ENCODE data around the gene SLC4A3. TPM values are rescaled to one million over a fixed set of nuclear protein-coding genes. Genes with fewer than 3 reads are reported as not detected.
A peak's percentile ranks its signal among the peaks of the same experiment; 100 is the strongest.

SLC4A3 gene
- total and polyA plus RNA-seq, 5 donors from 2014 or later: not detected

GRCh38 chr2:219595256-219595655, 32.2 kb upstream of the SLC4A3 start:
- Mint-ChIP-seq H3K36me3 (peaks cover 4% of the 10 kb centered on the region), H3K4me1 (peaks cover 4 to 29% (median 20%) of the 10 kb centered on the region in 4 donors), H3K27ac (no peak overlapping the region), H3K27me3 (peaks cover 11% of the 10 kb centered on the region), H3K4me3 (peak overlapping the region in 3 of 4 donors; percentile 52 to 89 (median 53)), H3K9me3 (peaks cover 0 to 5% (median 0%) of the 10 kb centered on the region in 7 donors)
- Histone ChIP-seq H3K27me3 (ENCODE audit: control insufficient read depth, insufficient read depth, low read length) (no peaks in the 10 kb centered on the region), H3K4me1 (ENCODE audit: control insufficient read depth, insufficient read depth, low read length, poor library complexity, severe bottlenecking) (peaks cover 12% of the 10 kb centered on the region), H3K4me3 (ENCODE audit: low read depth, low read length) (no peak overlapping the region), H3K9me3 (ENCODE audit: control insufficient read depth in 2 of 2, low read length in 2 of 2) (no peaks in the 10 kb centered on the region), H3K27ac (ENCODE audit: insufficient read depth, low read length, poor library complexity, severe bottlenecking) (no peak overlapping the region), H3K36me3 (ENCODE audit: control insufficient read depth, insufficient read depth, low read length) (no peaks in the 10 kb centered on the region)
- no peak for DNase-seq
- no peak for ATAC-seq (ENCODE audit: low read depth in 2 of 2)

- peak overlapping the region; percentile 96 to 99 (median 97) for H3K27ac Mint-ChIP-seq
- H3K4me3 Mint-ChIP-seq: peak overlapping the region; percentile 97 to 99 (median 97)
- H3K27ac ChIP-seq (ENCODE audit: insufficient read depth, low read length, poor library complexity, severe bottlenecking): peak overlapping the region; percentile 84
- H3K9me3 Mint-ChIP-seq: peaks cover 0 to 2% (median 0%) of the 10 kb centered on the region in 7 donors
- DNase-seq (no peak), ATAC-seq (ENCODE audit: low read depth in 2 of 2) (no peak)
- H3K4me1 Mint-ChIP-seq: peaks cover 4 to 29% (median 23%) of the 10 kb centered on the region in 4 donors
- no peaks in the 10 kb centered on the region for H3K9me3 ChIP-seq (ENCODE audit: control insufficient read depth in 2 of 2, low read length in 2 of 2)
- H3K4me1 ChIP-seq (ENCODE audit: control insufficient read depth, insufficient read depth, low read length, poor library complexity, severe bottlenecking): peaks cover 12% of the 10 kb centered on the region
- peak overlapping the region; percentile 94 for H3K4me3 ChIP-seq (ENCODE audit: low read depth, low read length)
- peaks cover 10% of the 10 kb centered on the region for H3K36me3 ChIP-seq (ENCODE audit: control insufficient read depth, insufficient read depth, low read length)
- H3K27me3 Mint-ChIP-seq: peaks cover 8% of the 10 kb centered on the region
- H3K27me3 ChIP-seq (ENCODE audit: control insufficient read depth, insufficient read depth, low read length): no peaks in the 10 kb centered on the region
- peaks cover 17% of the 10 kb centered on the region for H3K36me3 Mint-ChIP-seq
These were observed 30.4 kb upstream of the SLC4A3 start for GRCh38 chr2:219596954-219597551.

- Histone ChIP-seq H3K36me3 (ENCODE audit: control insufficient read depth, insufficient read depth, low read length) (peaks cover 16% of the 10 kb centered on the region), H3K4me1 (ENCODE audit: control insufficient read depth, insufficient read depth, low read length, poor library complexity, severe bottlenecking) (peaks cover 12% of the 10 kb centered on the region), H3K27me3 (ENCODE audit: control insufficient read depth, insufficient read depth, low read length) (no peaks in the 10 kb centered on the region), H3K4me3 (ENCODE audit: low read depth, low read length) (peak within 1 kb of the TSS; percentile 94), H3K9me3 (ENCODE audit: control insufficient read depth in 2 of 2, low read length in 2 of 2) (no peaks in the 10 kb centered on the region), H3K27ac (ENCODE audit: insufficient read depth, low read length, poor library complexity, severe bottlenecking) (peak within 1 kb of the TSS; percentile 84)
- DNase-seq (peak; percentile 87 to 96 (median 90)), ATAC-seq (ENCODE audit: low read depth in 2 of 2) (peak; percentile 86 to 89)
- no peaks in the 10 kb centered on the region for H3K9me3 Mint-ChIP-seq
- peaks cover 5% of the 10 kb centered on the region for H3K27me3 Mint-ChIP-seq
- H3K4me3 Mint-ChIP-seq: peak within 1 kb of the TSS; percentile 97 to 99 (median 97)
- H3K27ac Mint-ChIP-seq: peak within 1 kb of the TSS; percentile 96 to 99 (median 97)
- H3K36me3 Mint-ChIP-seq: peaks cover 24% of the 10 kb centered on the region
- peaks cover 4 to 29% (median 23%) of the 10 kb centered on the region in 4 donors for H3K4me1 Mint-ChIP-seq
These were observed 29.7 kb upstream of the SLC4A3 start, which contains the start of gene STK11IP for GRCh38 chr2:219597552-219598307. TSS of gene STK11IP (plus strand) at chr2:219597857. CDS start at chr2:219598120, 263 bp downstream.

GRCh38 chr2:219598308-219599078, 28.9 kb upstream of the SLC4A3 start:
- peak overlapping the region; percentile 96 to 99 (median 97) for H3K27ac Mint-ChIP-seq
- H3K36me3 Mint-ChIP-seq: peaks cover 24% of the 10 kb centered on the region

GRCh38 chr2:219603771-219604170, 23.7 kb upstream of the SLC4A3 start:
- Mint-ChIP-seq H3K36me3 (peaks cover 45% of the 10 kb centered on the region), H3K27me3 (no peaks in the 10 kb centered on the region), H3K4me1 (peaks cover 0 to 9% (median 7%) of the 10 kb centered on the region in 4 donors), H3K4me3 (no peak overlapping the region), H3K27ac (no peak overlapping the region), H3K9me3 (no peaks in the 10 kb centered on the region)
- Histone ChIP-seq H3K27me3 (ENCODE audit: control insufficient read depth, insufficient read depth, low read length) (no peaks in the 10 kb centered on the region), H3K9me3 (ENCODE audit: control insufficient read depth in 2 of 2, low read length in 2 of 2) (no peaks in the 10 kb centered on the region), H3K4me3 (ENCODE audit: low read depth, low read length) (no peak overlapping the region), H3K36me3 (ENCODE audit: control insufficient read depth, insufficient read depth, low read length) (peaks cover 44% of the 10 kb centered on the region), H3K27ac (ENCODE audit: insufficient read depth, low read length, poor library complexity, severe bottlenecking) (no peak overlapping the region), H3K4me1 (ENCODE audit: control insufficient read depth, insufficient read depth, low read length, poor library complexity, severe bottlenecking) (no peaks in the 10 kb centered on the region)
- ATAC-seq (ENCODE audit: low read depth in 2 of 2): no peak
- DNase-seq: no peak

More at GRCh38 chr2:219598308-219599078, 28.9 kb upstream of the SLC4A3 start:
- ATAC-seq (ENCODE audit: low read depth in 2 of 2): no peak
- no peak for DNase-seq
- H3K4me1 ChIP-seq (ENCODE audit: control insufficient read depth, insufficient read depth, low read length, poor library complexity, severe bottlenecking): peaks cover 12% of the 10 kb centered on the region
- peak overlapping the region; percentile 97 to 99 (median 97) for H3K4me3 Mint-ChIP-seq
- H3K27me3 ChIP-seq (ENCODE audit: control insufficient read depth, insufficient read depth, low read length): no peaks in the 10 kb centered on the region
- H3K27ac ChIP-seq (ENCODE audit: insufficient read depth, low read length, poor library complexity, severe bottlenecking): peak overlapping the region; percentile 84
- H3K9me3 Mint-ChIP-seq: no peaks in the 10 kb centered on the region
- peak overlapping the region; percentile 94 for H3K4me3 ChIP-seq (ENCODE audit: low read depth, low read length)
- H3K27me3 Mint-ChIP-seq: peaks cover 5% of the 10 kb centered on the region
- H3K4me1 Mint-ChIP-seq: peaks cover 4 to 29% (median 23%) of the 10 kb centered on the region in 4 donors
- H3K9me3 ChIP-seq (ENCODE audit: control insufficient read depth in 2 of 2, low read length in 2 of 2): no peaks in the 10 kb centered on the region
- H3K36me3 ChIP-seq (ENCODE audit: control insufficient read depth, insufficient read depth, low read length): peaks cover 16% of the 10 kb centered on the region

- Mint-ChIP-seq H3K4me3 (no peak overlapping the region), H3K4me1 (peaks cover 0 to 4% (median 0%) of the 10 kb centered on the region in 4 donors), H3K27me3 (no peaks in the 10 kb centered on the region), H3K27ac (no peak overlapping the region), H3K36me3 (peaks cover 46% of the 10 kb centered on the region), H3K9me3 (no peaks in the 10 kb centered on the region)
- Histone ChIP-seq H3K9me3 (ENCODE audit: control insufficient read depth in 2 of 2, low read length in 2 of 2) (no peaks in the 10 kb centered on the region), H3K4me1 (ENCODE audit: control insufficient read depth, insufficient read depth, low read length, poor library complexity, severe bottlenecking) (no peaks in the 10 kb centered on the region), H3K27ac (ENCODE audit: insufficient read depth, low read length, poor library complexity, severe bottlenecking) (no peak overlapping the region), H3K27me3 (ENCODE audit: control insufficient read depth, insufficient read depth, low read length) (no peaks in the 10 kb centered on the region), H3K4me3 (ENCODE audit: low read depth, low read length) (no peak overlapping the region), H3K36me3 (ENCODE audit: control insufficient read depth, insufficient read depth, low read length) (peaks cover 48% of the 10 kb centered on the region)
- no peak for DNase-seq
- ATAC-seq (ENCODE audit: low read depth in 2 of 2): no peak
These were observed 21.8 kb upstream of the SLC4A3 start for GRCh38 chr2:219605607-219605954.

- no peaks in the 10 kb centered on the region for H3K27me3 Mint-ChIP-seq
- ATAC-seq (ENCODE audit: low read depth in 2 of 2): no peak
- no peaks in the 10 kb centered on the region for H3K9me3 Mint-ChIP-seq
- no peak overlapping the region for H3K27ac Mint-ChIP-seq
- Histone ChIP-seq H3K27me3 (ENCODE audit: control insufficient read depth, insufficient read depth, low read length) (no peaks in the 10 kb centered on the region), H3K27ac (ENCODE audit: insufficient read depth, low read length, poor library complexity, severe bottlenecking) (no peak overlapping the region), H3K4me1 (ENCODE audit: control insufficient read depth, insufficient read depth, low read length, poor library complexity, severe bottlenecking) (no peaks in the 10 kb centered on the region), H3K4me3 (ENCODE audit: low read depth, low read length) (no peak overlapping the region), H3K9me3 (ENCODE audit: control insufficient read depth in 2 of 2, low read length in 2 of 2) (no peaks in the 10 kb centered on the region), H3K36me3 (ENCODE audit: control insufficient read depth, insufficient read depth, low read length) (peaks cover 40% of the 10 kb centered on the region)
- no peak overlapping the region for H3K4me3 Mint-ChIP-seq
- H3K4me1 Mint-ChIP-seq: peaks cover 0 to 10% (median 6%) of the 10 kb centered on the region in 4 donors
- peaks cover 44% of the 10 kb centered on the region for H3K36me3 Mint-ChIP-seq
- no peak for DNase-seq
These were observed 19.5 kb upstream of the SLC4A3 start for GRCh38 chr2:219607931-219608330.
